Stimulated activated CD4-positive, alpha-beta T cell treated with anti-CD3 and anti-CD28 coated beads, Interleukin-12 subunit alpha, Interleukin-12 subunit beta, amount 100 ng/mL, for 24 hours (primary cell): ENCODE results near the gene TTLL7.

Experiments used
- DNase-seq, 2 experiments: peaks; one replicate each; pipeline ENCODE4 v3.0.0-alpha.2; 2020; ENCODE audit warnings: low read depth in 2 of 2

Gene TTLL7

GRCh38 chr1:83819436-83819835, 179.5 kb downstream of the TTLL7 start:
- no peak for DNase-seq

- no peak for DNase-seq
Measured at GRCh38 chr1:83818916-83819315, 180.0 kb downstream of the TTLL7 start.

GRCh38 chr1:83816836-83817235, 182.1 kb downstream of the TTLL7 start:
- no peak for DNase-seq

GRCh38 chr1:83815330-83815729, 183.6 kb downstream of the TTLL7 start:
- DNase-seq = no peak
